GM12892 (cell line): ENCODE measurements around the gene INPP5A.

Experiments used
- POLR2A ChIP-seq: IDR thresholded peaks from 2 replicates; pipeline ENCODE4 v1.6.1; 2011; ENCODE audit warnings: low read depth, low read length, control low read depth
- TAF1 ChIP-seq: IDR thresholded peaks from 2 replicates; pipeline ENCODE4 v1.6.1; 2011; ENCODE audit warnings: low read depth, mild to moderate bottlenecking, control low read depth, low read length, borderline replicate concordance

- TF ChIP-seq POLR2A (no peak), TAF1 (no peak)
Measured at GRCh38 chr10:132520177-132520811, 17.3 kb upstream of the INPP5A start.
